ENCODE measurements around the gene PRG2.

DNA sequence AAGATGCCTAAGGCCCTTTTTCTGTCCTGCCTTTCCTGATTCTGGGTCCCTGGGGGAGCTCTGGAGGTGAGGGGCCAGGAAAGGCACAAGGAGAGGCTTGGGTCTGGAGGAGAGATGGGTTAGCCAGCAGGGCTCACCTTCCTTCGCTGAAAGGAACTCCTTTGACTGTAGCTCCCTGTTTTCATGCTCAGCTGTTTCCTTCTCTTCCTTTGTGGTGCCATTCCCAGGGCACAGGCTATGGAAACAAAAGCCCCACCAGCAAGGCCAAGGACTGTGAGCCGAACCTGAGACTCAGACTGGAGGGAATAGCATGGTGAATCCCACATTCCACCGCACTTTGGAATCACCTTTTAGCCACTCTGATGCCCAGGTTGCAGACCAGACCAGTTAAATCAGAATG lies 26.0 kb upstream of the PRG2 start:
- TF ChIP-seq, protein P1, sequence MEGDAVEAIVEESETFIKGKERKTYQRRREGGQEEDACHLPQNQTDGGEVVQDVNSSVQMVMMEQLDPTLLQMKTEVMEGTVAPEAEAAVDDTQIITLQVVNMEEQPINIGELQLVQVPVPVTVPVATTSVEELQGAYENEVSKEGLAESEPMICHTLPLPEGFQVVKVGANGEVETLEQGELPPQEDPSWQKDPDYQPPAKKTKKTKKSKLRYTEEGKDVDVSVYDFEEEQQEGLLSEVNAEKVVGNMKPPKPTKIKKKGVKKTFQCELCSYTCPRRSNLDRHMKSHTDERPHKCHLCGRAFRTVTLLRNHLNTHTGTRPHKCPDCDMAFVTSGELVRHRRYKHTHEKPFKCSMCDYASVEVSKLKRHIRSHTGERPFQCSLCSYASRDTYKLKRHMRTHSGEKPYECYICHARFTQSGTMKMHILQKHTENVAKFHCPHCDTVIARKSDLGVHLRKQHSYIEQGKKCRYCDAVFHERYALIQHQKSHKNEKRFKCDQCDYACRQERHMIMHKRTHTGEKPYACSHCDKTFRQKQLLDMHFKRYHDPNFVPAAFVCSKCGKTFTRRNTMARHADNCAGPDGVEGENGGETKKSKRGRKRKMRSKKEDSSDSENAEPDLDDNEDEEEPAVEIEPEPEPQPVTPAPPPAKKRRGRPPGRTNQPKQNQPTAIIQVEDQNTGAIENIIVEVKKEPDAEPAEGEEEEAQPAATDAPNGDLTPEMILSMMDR (IDR thresholded peaks at IDR 0.05 in 4 of 5, conservative IDR thresholded peaks at IDR 0.05 in 1 of 5) = no peak
- TF ChIP-seq POLR2A (IDR thresholded peaks at IDR 0.05) = no peak
